Measurements from ENCODE around the gene SEC16A.
"Not testable (repeated sequence)": the region's sequence is repeated elsewhere in the genome, so short reads cannot be mapped to it uniquely, and the experiment has no call there.

Gene SEC16A

GRCh38 chr9:136412962-136413361 lies 69.9 kb downstream of the SEC16A start:
- no peak for DNase-seq

GRCh38 chr9:136411378-136411777 lies 71.5 kb downstream of the SEC16A start:
- DNase-seq: no peak

- DNase-seq: peak; percentile 89
Measured at GRCh38 chr9:136410500-136411287, 72.1 kb downstream of the SEC16A start, which contains the start of the genes ENTR1 and PMPCA. Gene ENTR1 (minus strand): TSS chr9:136410614. CDS start chr9:136410397, 217 bp downstream. Gene PMPCA (plus strand): TSS chr9:136410658. CDS start chr9:136410669, 11 bp downstream.

GRCh38 chr9:136409557-136410455 lies 73.0 kb downstream of the SEC16A start:
- DNase-seq: no peak

- no peak for DNase-seq
Measured at GRCh38 chr9:136407911-136408310, 74.9 kb downstream of the SEC16A start.

GRCh38 chr9:136407061-136407460 lies 75.8 kb downstream of the SEC16A start:
- not testable (repeated sequence) for DNase-seq

GRCh38 chr9:136405904-136406303 lies 76.9 kb downstream of the SEC16A start:
- DNase-seq: not testable (repeated sequence)

GRCh38 chr9:136405481-136405880 lies 77.4 kb downstream of the SEC16A start:
- no peak for DNase-seq

- DNase-seq: no peak
Measured at GRCh38 chr9:136404801-136405136, 78.1 kb downstream of the SEC16A start.

GRCh38 chr9:136403915-136404800 lies 78.7 kb downstream of the SEC16A start:
- peak; percentile 14 for DNase-seq

GRCh38 chr9:136403538-136403914 lies 79.3 kb downstream of the SEC16A start:
- DNase-seq: peak; percentile 42

- no peak for DNase-seq
Measured at GRCh38 chr9:136402067-136402466, 80.8 kb downstream of the SEC16A start.

GRCh38 chr9:136401173-136401922 lies 81.5 kb downstream of the SEC16A start:
- no peak for DNase-seq

- peak; percentile 77 for DNase-seq
Measured at GRCh38 chr9:136400038-136400834, 82.6 kb downstream of the SEC16A start, which contains the start of gene SNAPC4. Gene SNAPC4 (minus strand): TSS chr9:136400170. CDS start chr9:136398428, 1,742 bp downstream.

GRCh38 chr9:136399176-136400037 lies 83.4 kb downstream of the SEC16A start:
- DNase-seq: no peak

- DNase-seq: no peak
Measured at GRCh38 chr9:136398286-136398685, 84.6 kb downstream of the SEC16A start.

GRCh38 chr9:136397643-136398042 lies 85.2 kb downstream of the SEC16A start:
- no peak for DNase-seq

GRCh38 chr9:136396219-136396515 lies 86.7 kb downstream of the SEC16A start:
- DNase-seq: no peak

- DNase-seq: no peak
Measured at GRCh38 chr9:136395345-136396218, 87.3 kb downstream of the SEC16A start.

Measured in effector CD8-positive, alpha-beta T cell (primary cell).